Sigmoid colon (tissue), 7 donors: ENCODE data around the gene AJM1. TPM values are rescaled to one million over a fixed set of nuclear protein-coding genes. Genes with fewer than 3 reads are reported as not detected.

Experiments used
- DNase-seq: peaks from one replicate; pipeline ENCODE4 v3.0.0-alpha.2; 2019
- H3K27ac ChIP-seq, 4 donors: fragments of 200-600 bp; sonication (generic); one replicate each; pipeline ENCODE4 v1.5.1; 2016 to 2019; ENCODE audit warnings: mild to moderate bottlenecking in 1 of 4
- H3K27me3 ChIP-seq, 3 donors: fragments of 200-600 bp; sonication (generic); one replicate each; pipeline ENCODE4 v1.5.1; 2019; ENCODE audit warnings: mild to moderate bottlenecking in 1 of 3
- H3K36me3 ChIP-seq, 4 donors: fragments of 200-600 bp; sonication (generic); one replicate each; pipeline ENCODE4 v1.5.1; 2016 to 2019
- H3K4me1 ChIP-seq, 4 donors: fragments of 200-600 bp; sonication (generic); one replicate each; pipeline ENCODE4 v1.5.1; 2017 to 2019
- H3K4me3 ChIP-seq, 4 donors: fragments of 200-600 bp; sonication (generic); one replicate each; pipeline ENCODE4 v1.5.1; 2017 to 2019; ENCODE audit warnings: mild to moderate bottlenecking in 2 of 4, moderate library complexity in 1 of 4
- H3K9me3 ChIP-seq, 4 donors: fragments of 200-600 bp in 3 of 4; sonication (generic) in 3 of 4; one replicate each; pipeline versions ENCODE4 v1.5.1 to v1.6.1; 2013 to 2019
- EP300 ChIP-seq, 4 donors: sonication (generic); formaldehyde crosslinking; IDR thresholded peaks; one replicate each; pipeline ENCODE4 v1.6.1; 2017; ENCODE audit warnings: antibody characterized with exemption in 4 of 4
- POLR2A ChIP-seq, 2 donors: fragments of 450-650 bp; IDR thresholded peaks; one replicate each; pipeline ENCODE4 v1.6.1; 2016; ENCODE audit warnings: antibody characterized with exemption in 2 of 2, mild to moderate bottlenecking in 2 of 2, moderate library complexity in 2 of 2
- POLR2AphosphoS5 ChIP-seq, 4 donors: sonication (generic); formaldehyde crosslinking; IDR thresholded peaks; one replicate each; pipeline ENCODE4 v1.6.1; 2017; ENCODE audit warnings: antibody characterized with exemption in 4 of 4
- WGBS, 2 donors: extraction: QIAGEN DNeasy Blood & Tissue Kit; methylation state at CpG; one replicate each; pipeline ENCODE4 v1.1.7; 2013; 5-methylcytosine and 5-hydroxymethylcytosine counted together
- intact Hi-C: fragments of 100-400 bp; cut with DNase I; formaldehyde crosslinking; loops from one replicate; pipeline ENCODE4 v1.15.1; 2023
- polyA plus RNA-seq, 3 donors: library from polyadenylated mRNA; stranded (reverse); fragments of 200-250 nt; gene quantifications; one replicate each; pipeline ENCODE4 v1.2.3, GENCODE V29; 2013
- small RNA-seq, 3 donors: library from RNA; depleted of rRNA; stranded (forward); fragments of <200 nt; gene quantifications; one replicate each; pipeline ENCODE3, GENCODE V24; 2016
- total RNA-seq, 4 donors: library from RNA; depleted of rRNA; stranded (reverse); fragments of >200 nt; gene quantifications; one replicate each; pipeline ENCODE4 v1.1.0, GENCODE V29; 2016
- TF ChIP-seq, protein P1 (sequence below), 4 experiments: fragments of 450-650 bp in 3 of 4; fragments of 200-600 bp in 1 of 4; IDR thresholded peaks; one replicate each; pipeline ENCODE4 v1.5.1; 2016 to 2019; ENCODE audit warnings: antibody characterized with exemption in 4 of 4, mild to moderate bottlenecking in 3 of 4, moderate library complexity in 2 of 4
- donor health status: healthy with polysubstance abuse.
- donor health status: Bipolar disorder and iron deficiency.
- donor health status: healthy.

AJM1 gene
- total and polyA plus RNA-seq, 7 donors, result 0.46 to 8.6 (median 4.3) TPM

DNA sequence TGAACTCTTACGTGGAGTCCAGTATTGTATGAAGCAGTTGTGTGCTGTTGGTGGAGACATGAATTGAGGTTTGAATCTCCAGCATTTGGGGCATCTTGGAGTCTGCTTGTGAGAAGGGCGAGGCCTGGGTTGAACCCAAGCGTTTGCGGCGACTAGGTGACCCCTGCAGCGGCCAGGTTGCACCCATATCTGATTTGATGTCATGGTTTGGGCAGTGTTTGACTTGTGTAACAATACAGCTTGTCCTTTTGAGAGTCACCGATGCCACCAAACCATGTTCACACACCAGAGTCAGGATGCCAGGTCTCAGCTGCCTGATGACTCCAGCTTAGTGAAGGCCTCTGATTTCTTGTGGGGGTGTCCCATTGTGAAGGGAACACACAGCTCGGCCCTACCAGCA lies 46.2 kb downstream of the AJM1 start:
- Histone ChIP-seq H3K4me3 (no peak overlapping the region), H3K4me1 (peaks cover 0 to 21% (median 19%) of the 10 kb centered on the region in 4 donors), H3K27me3 (no peaks in the 10 kb centered on the region), H3K27ac (no peak overlapping the region), H3K9me3 (no peaks in the 10 kb centered on the region), H3K36me3 (peaks cover 0 to 7% (median 0%) of the 10 kb centered on the region in 4 donors)
- WGBS, 2 donors, result 82 to 84% methylated on average over 8 of the region's 8 CpGs
- no peak for DNase-seq
- TF ChIP-seq EP300 (IDR thresholded peaks at IDR 0.05), result no peak
- intact Hi-C loops, result loop anchor here (5.0 kb wide), 2 partner anchors 54 to 96 kb away; partner anchors contain the start of genes FBXW5 and TMEM141

DNA sequence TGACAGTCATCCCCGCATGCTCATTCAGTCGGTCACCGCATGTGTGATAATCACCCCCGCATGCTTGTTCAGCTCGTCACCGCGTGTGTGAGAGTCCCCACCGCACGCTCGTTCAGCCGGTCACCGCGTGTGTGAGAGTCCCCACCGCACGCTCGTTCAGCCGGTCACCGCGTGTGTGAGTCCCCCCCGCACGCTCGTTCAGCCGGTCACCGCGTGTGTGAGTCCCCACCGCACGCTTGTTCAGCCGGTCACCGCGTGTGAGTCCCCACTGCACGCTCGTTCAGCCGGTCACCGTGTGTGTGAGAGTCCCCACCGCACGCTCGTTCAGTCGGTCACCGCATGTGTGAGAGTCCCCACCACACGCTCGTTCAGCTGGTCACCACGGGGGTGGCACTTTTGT lies 47.6 kb downstream of the AJM1 start:
- no peaks in the 10 kb centered on the region for H3K9me3 ChIP-seq
- TF ChIP-seq POLR2A (IDR thresholded peaks at IDR 0.05) (no peak), EP300 (IDR thresholded peaks at IDR 0.05) (no peak), POLR2AphosphoS5 (IDR thresholded peaks at IDR 0.05) (no peak)
- TF ChIP-seq, protein P1, sequence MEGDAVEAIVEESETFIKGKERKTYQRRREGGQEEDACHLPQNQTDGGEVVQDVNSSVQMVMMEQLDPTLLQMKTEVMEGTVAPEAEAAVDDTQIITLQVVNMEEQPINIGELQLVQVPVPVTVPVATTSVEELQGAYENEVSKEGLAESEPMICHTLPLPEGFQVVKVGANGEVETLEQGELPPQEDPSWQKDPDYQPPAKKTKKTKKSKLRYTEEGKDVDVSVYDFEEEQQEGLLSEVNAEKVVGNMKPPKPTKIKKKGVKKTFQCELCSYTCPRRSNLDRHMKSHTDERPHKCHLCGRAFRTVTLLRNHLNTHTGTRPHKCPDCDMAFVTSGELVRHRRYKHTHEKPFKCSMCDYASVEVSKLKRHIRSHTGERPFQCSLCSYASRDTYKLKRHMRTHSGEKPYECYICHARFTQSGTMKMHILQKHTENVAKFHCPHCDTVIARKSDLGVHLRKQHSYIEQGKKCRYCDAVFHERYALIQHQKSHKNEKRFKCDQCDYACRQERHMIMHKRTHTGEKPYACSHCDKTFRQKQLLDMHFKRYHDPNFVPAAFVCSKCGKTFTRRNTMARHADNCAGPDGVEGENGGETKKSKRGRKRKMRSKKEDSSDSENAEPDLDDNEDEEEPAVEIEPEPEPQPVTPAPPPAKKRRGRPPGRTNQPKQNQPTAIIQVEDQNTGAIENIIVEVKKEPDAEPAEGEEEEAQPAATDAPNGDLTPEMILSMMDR (IDR thresholded peaks at IDR 0.05), result no peak
- H3K36me3 ChIP-seq, result peaks cover 0 to 7% (median 0%) of the 10 kb centered on the region in 4 donors
- WGBS, 2 donors, result 95 to 96% methylated on average over 42 of the region's 42 CpGs
- intact Hi-C loops, result loop anchor here (5.0 kb wide), 2 partner anchors 52 to 98 kb away; partner anchors contain the start of genes FBXW5 and TMEM141
- H3K27ac ChIP-seq, result no peak overlapping the region
- DNase-seq, result no peak
- H3K4me3 ChIP-seq, result no peak overlapping the region
- H3K27me3 ChIP-seq, result no peaks in the 10 kb centered on the region
- H3K4me1 ChIP-seq, result peaks cover 0 to 21% (median 19%) of the 10 kb centered on the region in 4 donors

DNA sequence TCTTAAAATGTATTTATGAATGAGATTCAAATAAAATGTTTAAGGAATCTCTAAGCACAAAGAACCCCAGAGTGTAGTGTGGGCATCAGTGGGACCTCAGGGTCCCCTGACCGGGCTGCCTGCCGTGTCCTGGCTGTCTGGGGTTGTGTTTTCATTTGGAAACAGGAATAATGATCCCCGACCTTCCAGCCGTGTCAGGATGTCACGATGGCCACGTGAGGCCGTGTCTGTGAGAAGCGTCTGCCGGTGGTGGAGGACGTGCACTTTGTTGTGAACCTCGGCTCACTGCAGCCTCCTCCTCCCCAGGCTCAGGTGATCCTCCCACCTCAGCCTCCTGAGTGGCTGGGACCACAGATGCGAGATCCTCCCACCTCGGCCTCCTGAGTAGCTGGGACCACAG lies 48.4 kb downstream of the AJM1 start:
- DNase-seq, result no peak
- Histone ChIP-seq H3K27ac (no peak overlapping the region), H3K9me3 (no peaks in the 10 kb centered on the region), H3K4me3 (no peak overlapping the region), H3K4me1 (peaks cover 0 to 18% (median 14%) of the 10 kb centered on the region in 4 donors), H3K27me3 (no peaks in the 10 kb centered on the region), H3K36me3 (peaks cover 0 to 7% (median 0%) of the 10 kb centered on the region in 4 donors)
- intact Hi-C loops, result no loop called here
- WGBS, 2 donors, result 85 to 86% methylated on average over 13 of the region's 13 CpGs
- no peak for TF ChIP-seq POLR2AphosphoS5 (IDR thresholded peaks at IDR 0.05)
- TF ChIP-seq, protein P1 (IDR thresholded peaks at IDR 0.05), result no peak
- TF ChIP-seq POLR2A (IDR thresholded peaks at IDR 0.05), result no peak
- no peak for TF ChIP-seq EP300 (IDR thresholded peaks at IDR 0.05)

Small RNA genes within 50 kb of the gene (small RNA-seq; reads per million reads assigned to genes)
- gene AL355987.2, result 0 reads per million in 3 donors
- 0 reads per million in 3 donors for gene MIR4292
- gene MIR4479, result 0 reads per million in 3 donors

Other genes starting within 250 kb of the AJM1 start
- gene EGFL7, start 179.6 kb upstream of the AJM1 start, total RNA-seq, result 10 to 100 TPM; 31.0 to 75.6 (median 46.0) TPM
- 10 to 100 TPM in 2 of 3 donors, 1 to 10 TPM in 1; 6.0 to 43.5 (median 27.6) TPM for gene EGFL7, start 179.6 kb upstream of the AJM1 start, polyA plus RNA-seq
- gene AGPAT2, start 155.0 kb upstream of the AJM1 start, total RNA-seq, result 10 to 100 TPM; 28.0 to 62.4 (median 33.7) TPM
- 100 to 1,000 TPM in 2 of 3 donors, 10 to 100 TPM in 1; 92.5 to 345 (median 181) TPM for gene AGPAT2, start 155.0 kb upstream of the AJM1 start, polyA plus RNA-seq
- 10 to 100 TPM in 3 of 4 donors, 1 to 10 TPM in 1; 9.6 to 18.3 (median 14.3) TPM for gene DIPK1B, start 129.9 kb upstream of the AJM1 start, total RNA-seq
- 1 to 10 TPM in 1 of 3 donors, under 1 TPM in 2; 0.23 to 6.5 (median 0.60) TPM for gene DIPK1B, start 129.9 kb upstream of the AJM1 start, polyA plus RNA-seq
- gene LCN10, start 99.5 kb upstream of the AJM1 start, total RNA-seq, result 1 to 10 TPM; 1.5 to 6.4 (median 2.1) TPM
- 1 to 10 TPM; 1.2 to 9.2 (median 1.8) TPM for gene LCN10, start 99.5 kb upstream of the AJM1 start, polyA plus RNA-seq
- gene LCN6, start 94.0 kb upstream of the AJM1 start, total RNA-seq, result 10 to 100 TPM in 1 of 4 donors, 1 to 10 TPM in 3; 1.2 to 19.1 (median 8.1) TPM
- 1 to 10 TPM; 2.3 to 5.9 (median 4.2) TPM for gene LCN6, start 94.0 kb upstream of the AJM1 start, polyA plus RNA-seq
- not detected for gene LCN8, start 84.2 kb upstream of the AJM1 start, total RNA-seq
- gene LCN8, start 84.2 kb upstream of the AJM1 start, polyA plus RNA-seq, result under 1 TPM in 1 of 3 donors, not detected in 2; 0.04 TPM
- not detected for gene LCN15, start 78.0 kb upstream of the AJM1 start, total RNA-seq
- 1 to 10 TPM in 2 of 3 donors, under 1 TPM in 1; 0.70 to 9.0 (median 6.6) TPM for gene LCN15, start 78.0 kb upstream of the AJM1 start, polyA plus RNA-seq
- gene TMEM141, start 51.1 kb upstream of the AJM1 start, total RNA-seq, result 10 to 100 TPM; 37.5 to 84.7 (median 63.2) TPM
- 100 to 1,000 TPM; 345 to 629 (median 415) TPM for gene TMEM141, start 51.1 kb upstream of the AJM1 start, polyA plus RNA-seq
- gene CCDC183, start 46.1 kb upstream of the AJM1 start, total RNA-seq, result 1 to 10 TPM in 2 of 4 donors, under 1 TPM in 1, not detected in 1; 0.71 to 1.5 (median 1.1) TPM
- 1 to 10 TPM; 3.0 to 3.5 (median 3.0) TPM for gene CCDC183, start 46.1 kb upstream of the AJM1 start, polyA plus RNA-seq
- 10 to 100 TPM; 36.0 to 55.9 (median 49.9) TPM for gene RABL6, start 34.5 kb upstream of the AJM1 start, total RNA-seq
- gene RABL6, start 34.5 kb upstream of the AJM1 start, polyA plus RNA-seq, result 100 to 1,000 TPM in 1 of 3 donors, 10 to 100 TPM in 2; 63.1 to 103 (median 68.7) TPM
- gene PHPT1, start 6.9 kb downstream of the AJM1 start, total RNA-seq, result 10 to 100 TPM; 39.0 to 73.1 (median 56.4) TPM
- gene PHPT1, start 6.9 kb downstream of the AJM1 start, polyA plus RNA-seq, result 100 to 1,000 TPM; 109 to 144 (median 120) TPM
- gene MAMDC4, start 9.9 kb downstream of the AJM1 start, total RNA-seq, result 1 to 10 TPM in 2 of 4 donors, under 1 TPM in 2; 0.71 to 2.8 (median 1.8) TPM
- gene MAMDC4, start 9.9 kb downstream of the AJM1 start, polyA plus RNA-seq, result 10 to 100 TPM in 1 of 3 donors, 1 to 10 TPM in 2; 1.6 to 25.3 (median 2.4) TPM
- 100 to 1,000 TPM; 261 to 303 (median 281) TPM for gene EDF1, start 23.8 kb downstream of the AJM1 start, total RNA-seq
- gene EDF1, start 23.8 kb downstream of the AJM1 start, polyA plus RNA-seq, result 100 to 1,000 TPM; 541 to 755 (median 730) TPM
- 1 to 10 TPM; 1.8 to 5.5 (median 3.9) TPM for gene TRAF2, start 44.0 kb downstream of the AJM1 start, total RNA-seq
- gene TRAF2, start 44.0 kb downstream of the AJM1 start, polyA plus RNA-seq, result 10 to 100 TPM; 13.2 to 21.9 (median 13.9) TPM
- gene FBXW5, start 102.3 kb downstream of the AJM1 start, total RNA-seq, result 100 to 1,000 TPM; 153 to 202 (median 171) TPM
- 100 to 1,000 TPM; 147 to 182 (median 165) TPM for gene FBXW5, start 102.3 kb downstream of the AJM1 start, polyA plus RNA-seq
- not detected for gene C8G, start 102.8 kb downstream of the AJM1 start, total RNA-seq
- 10 to 100 TPM in 1 of 3 donors, 1 to 10 TPM in 2; 4.2 to 11.1 (median 5.4) TPM for gene C8G, start 102.8 kb downstream of the AJM1 start, polyA plus RNA-seq
- 1 to 10 TPM in 1 of 4 donors, not detected in 3; 1.2 TPM for gene LCN12, start 109.8 kb downstream of the AJM1 start, total RNA-seq
- gene LCN12, start 109.8 kb downstream of the AJM1 start, polyA plus RNA-seq, result 1 to 10 TPM in 1 of 3 donors, not detected in 2; 3.0 TPM
- gene PTGDS, start 135.0 kb downstream of the AJM1 start, total RNA-seq, result 10 to 100 TPM; 11.8 to 36.6 (median 32.4) TPM
- gene PTGDS, start 135.0 kb downstream of the AJM1 start, polyA plus RNA-seq, result 100 to 1,000 TPM in 1 of 3 donors, 10 to 100 TPM in 1, 1 to 10 TPM in 1; 8.3 to 218 (median 24.0) TPM
- 1 to 10 TPM in 1 of 4 donors, under 1 TPM in 3; 0.14 to 1.1 (median 0.43) TPM for gene LCNL1, start 140.5 kb downstream of the AJM1 start, total RNA-seq
- gene LCNL1, start 140.5 kb downstream of the AJM1 start, polyA plus RNA-seq, result under 1 TPM in 1 of 3 donors, not detected in 2; 0.50 TPM
- 10 to 100 TPM; 28.0 to 38.0 (median 36.2) TPM for gene PAXX, start 149.9 kb downstream of the AJM1 start, total RNA-seq
- gene PAXX, start 149.9 kb downstream of the AJM1 start, polyA plus RNA-seq, result 10 to 100 TPM; 28.4 to 80.9 (median 40.8) TPM
- gene CLIC3, start 154.1 kb downstream of the AJM1 start, total RNA-seq, result 1 to 10 TPM in 1 of 4 donors, not detected in 3; 1.4 TPM
- gene CLIC3, start 154.1 kb downstream of the AJM1 start, polyA plus RNA-seq, result 1 to 10 TPM in 1 of 3 donors, not detected in 2; 4.7 TPM
- gene ABCA2, start 185.8 kb downstream of the AJM1 start, total RNA-seq, result 10 to 100 TPM in 3 of 4 donors, 1 to 10 TPM in 1; 9.2 to 19.7 (median 13.2) TPM
- gene ABCA2, start 185.8 kb downstream of the AJM1 start, polyA plus RNA-seq, result 10 to 100 TPM in 1 of 3 donors, 1 to 10 TPM in 2; 6.0 to 28.6 (median 9.0) TPM
- 1 to 10 TPM in 1 of 4 donors, under 1 TPM in 2, not detected in 1; 0.36 to 1.3 (median 0.41) TPM for gene FUT7, start 189.6 kb downstream of the AJM1 start, total RNA-seq
- 1 to 10 TPM in 1 of 3 donors, not detected in 2; 1.3 TPM for gene FUT7, start 189.6 kb downstream of the AJM1 start, polyA plus RNA-seq
- gene NPDC1, start 203.7 kb downstream of the AJM1 start, total RNA-seq, result 100 to 1,000 TPM in 1 of 4 donors, 10 to 100 TPM in 3; 21.4 to 101 (median 42.4) TPM
- 100 to 1,000 TPM in 1 of 3 donors, 10 to 100 TPM in 2; 47.9 to 118 (median 91.9) TPM for gene NPDC1, start 203.7 kb downstream of the AJM1 start, polyA plus RNA-seq
- 1 to 10 TPM in 3 of 4 donors, not detected in 1; 1.2 to 2.2 (median 2.1) TPM for gene ENTPD2, start 211.6 kb downstream of the AJM1 start, total RNA-seq
- 1 to 10 TPM in 2 of 3 donors, under 1 TPM in 1; 0.92 to 6.4 (median 3.0) TPM for gene ENTPD2, start 211.6 kb downstream of the AJM1 start, polyA plus RNA-seq
- under 1 TPM in 1 of 4 donors, not detected in 3; 0.81 TPM for gene SAPCD2, start 228.1 kb downstream of the AJM1 start, total RNA-seq
- 10 to 100 TPM in 1 of 3 donors, 1 to 10 TPM in 2; 3.6 to 16.4 (median 3.7) TPM for gene SAPCD2, start 228.1 kb downstream of the AJM1 start, polyA plus RNA-seq
- 1 to 10 TPM; 2.9 to 9.1 (median 4.8) TPM for gene UAP1L1, start 235.0 kb downstream of the AJM1 start, total RNA-seq
- 1 to 10 TPM; 4.2 to 9.6 (median 6.0) TPM for gene UAP1L1, start 235.0 kb downstream of the AJM1 start, polyA plus RNA-seq
- gene MAN1B1, start 244.5 kb downstream of the AJM1 start, total RNA-seq, result 10 to 100 TPM; 27.8 to 34.9 (median 28.7) TPM
- 10 to 100 TPM; 12.0 to 52.0 (median 14.1) TPM for gene MAN1B1, start 244.5 kb downstream of the AJM1 start, polyA plus RNA-seq